GM18867 (cell line): ENCODE results near the gene COL11A2.
"Not testable (repeated sequence)": the region's sequence is repeated elsewhere in the genome, so short reads cannot be mapped to it uniquely, and the experiment has no call there.

Experiments
- ATAC-seq: cut with Tn5 transposase; IDR thresholded peaks from one replicate; pipeline ENCODE4 v1.9.1; 2021; ENCODE audit warnings: mild to moderate bottlenecking, moderate library complexity; ENCODE audit not compliant: unreplicated experiment

Gene COL11A2

DNA sequence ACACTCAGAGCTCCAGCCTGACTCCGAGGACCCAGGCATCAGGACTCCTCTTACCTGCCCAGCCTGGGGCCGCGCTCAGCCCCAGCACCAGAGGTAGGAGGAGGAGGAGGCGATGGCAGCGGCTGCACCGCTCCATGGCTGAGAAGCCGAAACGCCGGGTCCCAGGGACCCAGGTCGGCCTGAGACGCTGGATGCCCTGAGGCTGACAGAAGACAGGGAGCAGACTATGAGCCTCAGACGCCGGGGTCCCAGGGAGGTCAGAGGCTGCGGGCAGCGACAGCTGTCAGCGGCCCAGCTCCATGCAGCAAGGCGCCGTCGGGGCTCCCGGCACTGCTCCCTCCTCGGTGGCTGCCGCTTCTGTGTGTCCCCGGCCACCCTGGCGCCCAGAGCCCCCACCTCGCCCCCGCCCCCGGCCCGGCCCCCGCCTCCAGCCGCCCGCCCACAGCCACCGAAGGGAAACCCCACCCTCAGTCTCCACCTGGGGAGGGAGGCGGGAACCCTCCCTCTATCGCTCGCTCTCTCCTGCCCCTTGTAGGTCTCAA is at the start of gene COL11A2:
COL11A2 (minus strand) TSS at position 363 of the 542 bp plus-strand sequence; CDS start at position 136, 227 bp downstream.
- ATAC-seq = no peak

DNA sequence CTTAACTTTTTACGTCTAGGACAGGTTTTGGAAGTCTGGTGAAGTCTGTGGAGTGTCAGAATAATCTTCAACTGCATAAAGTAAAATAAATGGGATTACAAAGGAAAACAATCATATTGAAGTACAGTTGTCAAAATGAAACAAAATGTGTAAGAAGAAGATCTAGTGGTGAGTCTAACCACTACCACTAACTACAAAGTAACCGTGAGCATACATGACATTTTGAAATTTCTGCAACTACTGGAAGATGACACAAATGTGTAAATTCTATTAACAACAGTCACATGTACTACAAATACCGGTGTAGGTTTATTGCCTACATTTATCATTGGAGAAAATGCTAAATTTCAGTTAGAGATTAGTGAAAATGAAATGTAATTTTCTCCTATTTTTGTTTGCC is 49.7 kb upstream of the COL11A2 start:
- no peak for ATAC-seq

DNA sequence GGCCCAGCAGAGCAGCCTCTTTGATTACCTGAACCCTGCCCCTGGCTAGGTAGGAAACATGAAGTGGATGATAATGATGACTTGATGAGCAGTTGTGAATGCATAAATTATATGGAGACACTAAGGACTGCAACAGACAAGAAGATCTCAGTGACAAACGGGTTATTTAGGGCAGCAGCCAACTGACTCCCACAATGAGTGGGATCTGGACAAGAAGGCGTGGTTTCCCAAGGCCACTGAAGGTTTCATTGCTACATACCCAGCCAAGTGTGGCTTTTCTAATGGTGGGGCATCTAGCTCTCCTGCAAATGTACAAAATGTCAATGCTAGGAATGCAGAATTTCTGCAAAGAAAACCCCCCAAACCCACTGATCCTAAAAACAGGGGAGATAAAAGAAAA is 45.5 kb upstream of the COL11A2 start:
- no peak for ATAC-seq

DNA sequence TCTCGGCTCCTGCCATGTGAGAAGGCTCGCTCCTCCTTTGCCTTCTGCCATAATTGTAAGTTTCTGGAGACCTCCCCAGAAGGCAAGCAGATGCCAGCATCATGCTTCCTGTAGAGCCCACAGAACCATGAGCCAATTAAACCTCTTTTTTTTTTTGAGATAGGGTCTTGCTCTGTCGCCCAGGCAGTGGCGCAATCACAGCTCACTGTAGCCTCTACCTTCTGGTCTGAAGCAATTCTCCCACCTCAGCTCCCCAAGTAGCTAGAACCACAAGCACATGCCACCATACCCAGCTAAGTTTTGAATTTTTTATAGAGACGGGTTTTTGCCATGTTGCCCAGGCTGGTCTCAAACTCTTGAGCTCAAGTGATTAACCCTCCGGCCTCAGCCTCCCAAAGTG is 44.6 kb upstream of the COL11A2 start:
- ATAC-seq = no peak

DNA sequence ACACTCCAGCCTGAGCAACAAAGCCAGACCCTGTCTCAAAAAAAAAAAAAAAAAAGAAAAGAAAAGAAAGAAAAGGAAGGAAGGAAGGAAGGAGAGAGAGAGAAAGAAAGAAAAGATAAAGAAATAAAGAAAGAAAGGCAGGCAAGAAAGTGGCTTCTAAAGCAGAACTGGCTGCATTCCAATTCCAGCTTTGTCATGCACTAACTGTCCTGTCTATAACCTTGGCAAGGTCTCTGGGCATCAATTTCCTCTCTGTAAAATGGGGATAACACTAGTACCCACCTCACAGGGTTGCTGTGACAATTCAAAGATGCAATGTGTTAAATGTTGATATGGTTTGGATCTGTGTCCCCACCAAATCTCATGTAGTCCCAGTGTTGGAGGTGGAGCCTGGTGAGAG is 44.1 kb upstream of the COL11A2 start:
- no peak for ATAC-seq

DNA sequence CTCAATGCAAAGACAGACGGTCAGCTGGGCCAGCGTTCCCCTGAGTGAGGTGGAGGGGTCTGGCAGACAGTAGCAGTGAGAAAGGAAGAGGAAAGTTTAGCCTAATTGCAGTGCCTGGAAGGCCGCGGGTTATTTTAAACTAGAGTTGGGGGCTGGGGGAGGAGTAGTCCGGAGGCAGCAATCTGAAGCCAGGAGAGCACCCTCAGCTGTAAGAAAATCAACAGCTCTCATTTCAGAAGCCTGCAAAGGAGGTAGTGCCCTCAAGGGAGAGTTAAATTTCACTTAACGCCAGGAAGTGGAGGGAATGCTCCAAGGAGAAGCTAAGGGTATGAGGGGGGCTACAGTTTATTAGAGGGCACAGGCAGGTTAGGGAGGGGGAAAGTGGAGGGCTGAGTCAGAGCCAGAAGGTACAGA is 43.0 kb upstream of the COL11A2 start:
- ATAC-seq = no peak

DNA sequence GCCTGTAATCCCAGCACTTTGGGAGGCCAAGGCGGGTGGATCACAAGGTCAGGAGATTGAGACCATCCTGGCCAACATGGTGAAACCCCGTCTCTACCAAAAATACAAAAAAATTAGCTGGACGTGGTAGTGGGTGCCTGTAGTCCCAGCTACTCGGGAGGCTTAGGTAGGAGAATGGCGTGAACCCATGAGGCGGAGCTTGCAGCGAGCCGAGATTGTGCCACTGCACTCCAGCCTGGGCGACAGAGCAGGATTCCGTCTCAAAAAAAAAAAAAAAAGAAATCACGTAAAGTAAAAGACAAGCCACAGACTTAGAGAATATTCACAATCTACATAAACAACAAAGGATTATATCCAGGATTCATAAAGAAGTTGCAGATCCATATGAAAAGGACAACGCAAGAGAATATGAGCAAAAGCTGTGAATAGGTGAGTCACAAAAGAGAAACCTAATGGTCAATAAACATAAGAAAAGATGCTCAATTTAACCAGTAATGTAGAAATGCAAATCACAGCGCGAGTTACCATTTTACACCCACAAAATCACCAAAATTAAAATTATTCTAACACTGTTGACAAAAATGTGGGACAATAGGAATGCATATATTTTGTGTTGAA is 34.3 kb upstream of the COL11A2 start:
- ATAC-seq = not testable (repeated sequence)

DNA sequence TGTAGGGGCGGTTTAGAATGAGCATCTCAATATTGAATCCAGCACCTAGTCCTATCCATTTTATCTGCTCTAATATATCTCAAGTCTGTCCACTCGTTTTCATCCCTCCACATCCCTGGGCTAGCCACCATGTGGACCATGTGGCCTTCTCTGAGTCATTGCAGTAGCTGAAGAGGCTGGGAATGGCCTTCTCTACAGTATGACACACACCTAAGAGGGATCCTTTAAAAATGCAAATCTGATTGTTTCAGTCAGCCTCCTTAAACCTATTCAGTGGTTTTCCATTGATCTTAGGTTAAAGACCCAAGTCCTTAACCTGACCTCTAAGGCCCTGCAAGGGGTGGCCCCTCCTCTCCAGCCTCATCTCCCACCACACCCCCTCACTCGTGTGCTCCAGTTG is 25.4 kb upstream of the COL11A2 start:
- ATAC-seq = no peak

DNA sequence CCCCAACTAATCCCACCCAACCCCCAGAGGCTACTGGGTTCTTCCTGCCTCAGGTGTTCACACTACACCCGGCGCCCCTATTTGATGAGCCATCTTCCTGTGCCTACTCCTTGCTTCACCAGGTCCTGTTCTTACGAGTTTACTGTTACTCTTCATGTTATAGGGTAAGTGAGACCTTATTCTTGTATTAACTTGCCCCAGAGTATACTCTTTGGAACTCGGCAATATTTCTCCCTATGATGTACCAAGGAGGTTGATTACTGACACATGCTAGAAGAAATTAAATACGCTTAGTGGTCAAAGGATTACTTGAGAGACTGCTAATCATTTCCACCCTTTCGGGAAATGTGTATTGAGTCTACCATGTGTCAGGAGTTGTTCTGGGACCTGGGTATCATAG is 25.0 kb upstream of the COL11A2 start:
- no peak for ATAC-seq

DNA sequence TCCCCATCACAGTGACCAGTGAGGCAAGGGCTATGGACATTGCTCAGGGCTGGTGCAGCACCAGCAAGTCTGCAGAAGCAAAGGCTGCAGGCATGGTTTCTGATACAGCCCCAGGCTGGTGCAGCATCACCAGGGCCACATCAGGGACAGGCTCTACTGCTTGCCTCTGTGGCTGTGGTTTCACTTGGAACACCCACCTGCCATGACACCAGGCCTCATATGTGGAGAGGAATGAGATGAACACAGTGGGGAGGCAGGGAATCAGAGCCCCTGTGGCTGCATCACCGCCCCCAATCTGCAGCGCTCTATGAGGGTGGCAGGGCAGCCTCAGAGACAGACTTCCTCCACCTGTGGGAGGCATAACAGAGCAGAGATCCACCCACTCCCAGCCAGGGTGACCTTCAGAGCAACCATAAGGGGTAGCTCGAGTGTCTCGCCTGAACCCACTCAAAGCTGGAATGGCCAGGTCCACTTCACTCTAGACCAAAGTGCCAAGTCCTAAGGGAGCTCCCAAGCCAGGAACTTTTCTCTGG is 23.9 kb upstream of the COL11A2 start:
- ATAC-seq = no peak

DNA sequence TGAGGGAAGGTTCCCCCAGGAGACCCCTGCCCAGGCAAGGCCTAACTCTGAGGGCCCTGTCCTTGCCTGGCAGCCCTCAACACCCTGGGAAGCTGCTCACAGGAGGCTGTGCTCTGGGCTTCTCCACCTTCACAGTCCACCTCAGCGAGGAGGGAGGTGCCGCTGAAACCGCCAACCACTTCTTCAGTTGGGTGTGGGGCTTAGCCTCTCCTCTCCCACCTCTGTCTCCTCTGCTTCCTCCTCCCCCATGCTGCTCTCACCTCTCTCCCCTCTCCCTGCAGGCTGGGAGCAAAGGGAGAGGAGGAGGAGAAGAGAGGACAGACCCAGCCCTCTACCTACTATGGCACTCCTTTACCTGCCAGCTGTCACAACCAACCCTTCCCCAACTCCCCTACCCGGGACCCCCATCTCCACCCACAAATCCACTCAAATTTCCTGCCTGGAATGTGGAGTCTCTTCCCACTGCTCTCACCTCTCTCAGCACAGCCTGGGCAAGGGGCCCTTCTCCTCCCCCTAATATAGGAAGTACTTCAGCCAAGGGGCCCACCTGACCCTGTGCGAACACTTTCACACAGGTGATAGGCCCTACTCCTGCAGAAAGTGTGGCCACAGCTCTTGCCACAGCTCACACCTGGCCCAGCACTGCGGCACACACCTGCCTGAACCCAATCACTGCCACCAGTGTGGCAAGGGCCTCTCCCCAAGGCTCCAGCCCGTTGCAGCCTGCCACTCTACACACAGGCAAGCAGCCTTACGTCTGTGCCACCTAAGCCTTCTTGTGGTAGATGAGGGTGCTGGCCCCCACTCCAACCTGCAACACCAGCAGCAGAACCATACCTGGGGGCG is 23.2 kb upstream of the COL11A2 start:
- no peak for ATAC-seq

DNA sequence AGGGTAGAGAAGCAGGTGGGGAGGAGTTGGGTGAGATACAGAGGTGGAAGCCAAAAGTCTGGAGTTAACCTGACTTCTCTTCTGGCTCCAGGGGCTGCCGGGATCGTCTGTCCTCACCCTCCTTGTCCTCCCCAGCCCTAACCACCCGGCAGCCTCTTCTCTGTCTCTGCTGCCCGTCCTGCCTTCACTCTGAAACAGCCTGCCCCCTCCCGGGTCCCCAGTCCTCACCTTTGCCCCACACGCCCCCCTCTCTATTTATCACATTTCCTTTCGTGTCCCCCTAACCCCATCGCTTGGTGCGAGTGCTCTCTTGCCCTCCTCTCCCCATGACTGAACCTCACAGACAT is 21.7 kb upstream of the COL11A2 start:
- ATAC-seq = no peak

DNA sequence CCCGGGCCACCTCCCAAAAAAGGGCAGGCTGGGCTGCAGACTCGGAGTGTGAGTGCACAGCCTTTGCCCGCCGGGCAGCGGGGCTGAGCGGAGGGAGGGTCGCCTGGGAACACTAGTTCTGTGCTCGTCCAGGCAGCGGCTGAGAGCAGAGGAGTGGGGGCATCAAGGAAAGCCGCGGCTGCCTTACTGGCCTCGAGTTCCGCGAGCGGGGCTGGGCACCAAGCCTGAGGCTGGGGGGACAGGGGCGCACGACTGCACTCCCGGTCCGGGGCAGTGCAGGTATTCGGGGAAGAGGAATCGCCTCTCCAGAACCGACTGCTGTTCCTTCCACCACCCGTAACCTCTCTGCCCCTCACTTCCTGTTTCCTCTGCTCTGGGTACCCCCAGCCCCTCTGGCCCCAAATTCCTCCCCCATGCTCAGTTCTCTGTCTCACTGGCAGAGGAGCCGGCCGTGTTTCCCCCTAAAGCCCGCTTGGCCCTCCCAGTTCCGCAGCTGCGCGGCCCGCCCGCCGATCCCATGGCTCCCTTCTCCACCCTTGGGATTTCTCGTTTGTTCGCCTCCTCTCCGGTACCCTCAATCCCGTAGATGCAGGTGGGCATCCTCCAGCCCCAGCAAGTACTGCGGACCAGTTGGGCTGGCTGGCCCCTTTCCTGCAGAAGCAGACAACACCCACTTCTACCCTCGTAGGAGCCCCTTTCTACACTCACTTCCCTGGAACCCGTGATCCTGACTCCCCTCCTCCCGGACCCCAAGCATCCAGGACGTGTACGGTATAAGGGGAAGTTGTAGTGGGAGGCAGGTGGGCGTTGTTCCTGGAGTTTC is 21.1 kb upstream of the COL11A2 start:
- no peak for ATAC-seq

DNA sequence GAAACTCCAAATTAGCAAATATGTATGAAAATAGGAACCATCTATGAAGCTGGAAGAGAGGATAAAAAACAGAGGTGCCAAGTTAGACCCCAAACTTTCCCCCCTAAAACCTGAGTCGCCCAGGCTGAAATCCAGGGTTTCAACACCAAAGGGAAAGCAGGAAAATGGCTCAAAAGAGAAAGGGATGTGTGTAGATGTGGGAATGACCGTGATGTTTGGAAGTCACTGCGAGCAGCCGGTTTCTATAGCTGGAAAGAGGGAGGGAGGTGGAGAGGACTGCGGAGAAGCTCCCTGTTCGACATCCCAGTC is 20.5 kb upstream of the COL11A2 start:
- no peak for ATAC-seq

DNA sequence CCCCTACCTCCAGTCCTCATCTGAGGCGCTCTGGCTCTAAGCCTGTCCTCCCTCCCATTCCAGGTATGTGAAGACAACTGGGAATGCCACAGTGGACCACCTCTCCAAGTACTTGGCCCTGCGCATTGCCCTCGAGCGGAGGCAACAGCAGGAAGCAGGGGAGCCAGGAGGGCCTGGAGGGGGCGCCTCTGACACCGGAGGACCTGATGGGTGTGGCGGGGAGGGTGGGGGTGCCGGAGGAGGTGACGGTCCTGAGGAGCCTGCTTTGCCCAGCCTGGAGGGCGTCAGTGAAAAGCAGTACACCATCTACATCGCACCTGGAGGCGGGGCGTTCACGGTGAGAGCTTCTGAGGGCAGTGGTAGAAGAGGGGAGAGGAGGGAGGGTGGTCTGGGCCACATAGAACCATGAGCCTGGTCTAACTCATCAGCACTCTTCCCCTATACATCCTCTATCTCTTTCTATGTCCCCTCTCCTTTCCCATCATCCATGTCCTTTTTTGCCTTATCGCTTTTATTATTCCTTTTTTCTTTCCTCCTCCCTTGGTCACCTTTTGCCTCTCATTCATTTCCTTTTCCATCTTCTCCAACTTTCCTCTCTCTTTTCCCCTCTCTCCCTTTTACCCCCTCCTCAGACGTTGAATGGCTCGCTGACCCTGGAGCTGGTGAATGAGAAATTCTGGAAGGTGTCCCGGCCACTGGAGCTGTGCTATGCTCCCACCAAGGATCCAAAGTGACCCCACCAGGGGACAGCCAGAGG is 19.6 kb upstream of the COL11A2 start:
- no peak for ATAC-seq

DNA sequence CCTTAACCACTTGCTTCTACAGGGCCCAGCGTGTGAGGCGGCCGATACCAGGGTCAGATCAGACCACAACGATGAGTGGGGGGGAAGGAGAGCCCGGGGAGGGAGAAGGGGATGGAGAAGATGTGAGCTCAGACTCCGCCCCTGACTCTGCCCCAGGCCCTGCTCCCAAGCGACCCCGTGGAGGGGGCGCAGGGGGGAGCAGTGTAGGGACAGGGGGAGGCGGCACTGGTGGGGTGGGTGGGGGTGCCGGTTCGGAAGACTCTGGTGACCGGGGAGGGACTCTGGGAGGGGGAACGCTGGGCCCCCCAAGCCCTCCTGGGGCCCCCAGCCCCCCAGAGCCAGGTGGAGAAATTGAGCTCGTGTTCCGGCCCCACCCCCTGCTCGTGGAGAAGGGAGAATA is 18.9 kb upstream of the COL11A2 start:
- no peak for ATAC-seq

DNA sequence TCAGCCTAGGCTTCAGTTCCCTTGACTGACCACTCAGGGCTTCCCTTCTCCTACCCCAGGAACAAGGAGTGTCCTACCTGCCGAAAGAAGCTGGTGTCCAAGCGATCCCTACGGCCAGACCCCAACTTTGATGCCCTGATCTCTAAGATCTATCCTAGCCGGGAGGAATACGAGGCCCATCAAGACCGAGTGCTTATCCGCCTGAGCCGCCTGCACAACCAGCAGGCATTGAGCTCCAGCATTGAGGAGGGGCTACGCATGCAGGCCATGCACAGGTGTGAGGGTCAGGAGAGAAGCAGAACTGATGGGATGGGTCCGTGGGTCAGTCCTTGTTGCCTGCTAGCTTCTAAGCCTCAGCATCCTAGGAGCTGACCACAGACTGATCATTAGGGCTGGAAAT is 17.6 kb upstream of the COL11A2 start:
- no peak for ATAC-seq

DNA sequence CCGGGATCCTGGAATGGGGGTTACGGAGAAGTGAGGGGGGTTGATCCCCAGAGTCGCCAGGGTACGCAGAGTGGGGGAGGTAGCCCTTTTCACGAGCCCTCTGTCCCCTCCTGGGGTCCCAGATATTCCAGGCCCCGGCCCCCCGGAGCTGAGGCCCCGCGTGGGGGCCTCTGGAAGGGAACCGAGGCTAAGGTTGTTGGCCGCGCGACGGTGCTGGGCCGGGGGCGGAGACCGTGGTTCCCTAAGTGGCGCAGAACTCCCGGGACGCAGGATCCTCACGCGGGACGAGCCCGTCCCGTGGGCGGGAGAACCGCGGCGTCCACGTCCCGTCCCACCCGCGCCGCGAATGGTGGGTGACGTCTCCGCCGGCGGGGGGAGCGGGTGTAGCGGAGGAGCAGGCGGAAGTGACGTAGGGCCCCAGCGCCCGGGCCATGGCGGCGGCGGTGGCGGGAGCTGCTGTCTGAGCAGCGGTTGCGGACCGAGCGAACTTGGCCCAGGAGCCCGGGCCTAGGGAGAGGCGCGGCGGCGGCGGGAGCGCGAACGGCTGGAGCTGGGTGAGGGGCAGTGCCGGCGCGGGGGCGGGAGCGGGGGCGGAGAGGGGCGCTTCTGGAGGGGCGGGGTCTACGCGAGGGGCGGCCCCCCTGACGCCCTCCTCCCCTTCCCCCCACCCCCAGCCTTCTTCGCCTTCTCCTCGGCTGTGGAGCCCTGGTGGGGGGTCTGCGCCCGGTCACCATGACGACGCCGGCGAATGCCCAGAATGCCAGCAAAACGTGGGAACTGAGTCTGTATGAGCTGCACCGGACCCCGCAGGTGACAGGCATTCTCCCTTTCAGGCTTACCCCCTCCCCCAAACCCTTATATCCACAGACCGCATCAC is 16.1 kb upstream of the COL11A2 start, which contains the start of gene RING1:
RING1 (plus strand) TSS at position 410 of the 877 bp plus-strand sequence; CDS start at position 733, 323 bp downstream.
- peak; percentile 34 for ATAC-seq

DNA sequence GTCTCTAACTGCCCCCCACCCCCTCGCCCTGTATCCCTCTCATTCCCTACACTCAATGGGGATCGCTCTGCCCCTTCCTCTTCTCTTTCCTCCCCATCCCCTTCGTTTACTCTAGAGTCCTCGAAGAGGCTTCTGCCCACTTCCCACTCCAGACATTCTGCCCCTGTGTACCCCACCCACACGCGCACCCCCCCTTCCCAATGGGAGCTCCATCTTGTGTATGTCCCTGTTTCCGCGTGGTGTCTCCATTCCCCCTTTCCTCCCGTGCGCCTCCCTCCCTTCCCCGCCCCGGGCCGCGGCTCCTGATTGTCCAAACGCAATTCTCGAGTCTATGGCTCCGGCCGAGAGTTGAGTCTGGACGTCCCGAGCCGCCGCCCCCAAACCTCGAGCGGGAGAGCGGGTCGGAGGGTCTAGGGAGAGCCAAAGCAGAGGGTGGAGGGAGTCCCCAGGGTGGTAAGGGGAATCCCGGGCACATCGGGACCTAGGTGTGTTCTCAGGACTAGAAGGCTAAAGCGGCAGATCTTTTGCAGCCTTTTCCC is 15.4 kb upstream of the COL11A2 start:
- ATAC-seq = no peak
